ENCODE data around the gene IL1RAPL1.

- TF ChIP-seq CTCF (conservative IDR thresholded peaks at IDR 0.05; ENCODE audit: low read length) (no peak), EZH2phosphoT487 (IDR thresholded peaks at IDR 0.05; ENCODE audit: borderline replicate concordance) (no peak)
Observed at GRCh38 chrX:28589046-28589445, 1.8 kb downstream of the IL1RAPL1 start.
